Measurements from ENCODE around the gene RBM6. TPM values are rescaled to one million over a fixed set of nuclear protein-coding genes. Genes with fewer than 3 reads are reported as not detected.

RBM6 gene
- total and polyA plus RNA-seq, 10 donors, result 104 to 320 (median 154) TPM

DNA sequence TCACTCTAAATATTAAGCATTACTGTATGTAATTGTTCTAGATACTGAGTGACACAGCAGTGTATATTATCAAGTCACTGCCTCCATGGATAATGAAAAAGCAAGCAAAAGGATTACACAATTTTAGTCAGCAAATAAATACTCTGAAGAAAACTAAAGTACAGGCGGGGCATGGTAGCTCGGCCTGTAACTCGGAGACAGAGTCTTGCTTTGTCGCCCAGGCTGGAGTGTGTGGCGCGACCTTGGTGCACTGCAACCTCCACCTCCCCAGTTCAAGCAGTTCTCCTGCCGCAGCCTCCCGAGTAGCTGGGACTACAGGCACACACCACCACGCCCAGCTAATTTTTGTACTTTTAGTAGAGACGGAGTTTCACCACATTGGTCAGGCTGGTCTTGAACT lies 32.7 kb downstream of the RBM6 start:
- intact Hi-C loops (cut with DNase I; ENCODE audit: low total_unique reads), result no loop called here
- Histone ChIP-seq H3K9me3 (no peaks in the 10 kb centered on the region), H3K36me3 (peaks cover 3 to 99% (median 51%) of the 10 kb centered on the region in 6 donors), H3K27ac (peak overlapping the region in 2 of 8 donors; percentile 11 to 31), H3K4me3 (no peak overlapping the region), H3K27me3 (replicated peaks in 1 of 7) (no peaks in the 10 kb centered on the region), H3K4me1 (peaks cover 0 to 4% (median 0%) of the 10 kb centered on the region in 6 donors)
- TF ChIP-seq, protein P1, sequence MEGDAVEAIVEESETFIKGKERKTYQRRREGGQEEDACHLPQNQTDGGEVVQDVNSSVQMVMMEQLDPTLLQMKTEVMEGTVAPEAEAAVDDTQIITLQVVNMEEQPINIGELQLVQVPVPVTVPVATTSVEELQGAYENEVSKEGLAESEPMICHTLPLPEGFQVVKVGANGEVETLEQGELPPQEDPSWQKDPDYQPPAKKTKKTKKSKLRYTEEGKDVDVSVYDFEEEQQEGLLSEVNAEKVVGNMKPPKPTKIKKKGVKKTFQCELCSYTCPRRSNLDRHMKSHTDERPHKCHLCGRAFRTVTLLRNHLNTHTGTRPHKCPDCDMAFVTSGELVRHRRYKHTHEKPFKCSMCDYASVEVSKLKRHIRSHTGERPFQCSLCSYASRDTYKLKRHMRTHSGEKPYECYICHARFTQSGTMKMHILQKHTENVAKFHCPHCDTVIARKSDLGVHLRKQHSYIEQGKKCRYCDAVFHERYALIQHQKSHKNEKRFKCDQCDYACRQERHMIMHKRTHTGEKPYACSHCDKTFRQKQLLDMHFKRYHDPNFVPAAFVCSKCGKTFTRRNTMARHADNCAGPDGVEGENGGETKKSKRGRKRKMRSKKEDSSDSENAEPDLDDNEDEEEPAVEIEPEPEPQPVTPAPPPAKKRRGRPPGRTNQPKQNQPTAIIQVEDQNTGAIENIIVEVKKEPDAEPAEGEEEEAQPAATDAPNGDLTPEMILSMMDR (IDR thresholded peaks at IDR 0.05 in 8 of 11, conservative IDR thresholded peaks at IDR 0.05 in 3 of 11), result no peak
- no peak for TF ChIP-seq POLR2A (IDR thresholded peaks at IDR 0.05)
- TF ChIP-seq POLR2AphosphoS5 (IDR thresholded peaks at IDR 0.05), result no peak
- WGBS, 5 donors, result 85 to 96% (median 95%) methylated on average over 10 of the region's 10 CpGs
- no peak for DNase-seq

DNA sequence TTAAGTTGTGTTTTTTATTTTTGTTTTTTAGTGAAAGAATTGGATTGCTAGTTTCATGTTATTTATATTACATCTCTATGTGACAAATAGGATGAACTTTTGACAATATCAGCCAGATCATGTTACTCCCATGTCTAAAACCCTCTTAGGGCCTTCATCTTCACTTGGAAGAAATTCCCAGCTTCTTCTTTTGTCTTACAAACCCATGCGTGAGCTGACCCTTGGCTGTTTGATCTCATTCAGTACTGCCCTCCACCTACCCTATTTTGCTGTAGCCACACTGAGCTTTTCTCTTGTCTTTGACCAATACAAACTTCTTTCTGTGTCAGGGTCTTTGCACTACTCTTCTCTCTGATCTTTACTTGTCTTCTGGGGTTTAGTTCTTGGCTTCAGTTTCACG lies 37.0 kb downstream of the RBM6 start:
- no peaks in the 10 kb centered on the region for H3K27me3 ChIP-seq (replicated peaks in 1 of 7)
- TF ChIP-seq POLR2AphosphoS5 (IDR thresholded peaks at IDR 0.05) (no peak), POLR2A (IDR thresholded peaks at IDR 0.05) (no peak)
- TF ChIP-seq, protein P1 (IDR thresholded peaks at IDR 0.05 in 8 of 11, conservative IDR thresholded peaks at IDR 0.05 in 3 of 11), result no peak
- no peak overlapping the region for H3K4me3 ChIP-seq
- H3K27ac ChIP-seq, result no peak overlapping the region
- no peaks in the 10 kb centered on the region for H3K4me1 ChIP-seq
- WGBS, 5 donors, result 94 to 100% (median 98%) methylated on average over 2 of the region's 2 CpGs
- H3K9me3 ChIP-seq, result no peaks in the 10 kb centered on the region
- peaks cover 3 to 98% (median 45%) of the 10 kb centered on the region in 6 donors for H3K36me3 ChIP-seq
- intact Hi-C loops (cut with DNase I; ENCODE audit: low total_unique reads), result no loop called here
- DNase-seq, result no peak

DNA sequence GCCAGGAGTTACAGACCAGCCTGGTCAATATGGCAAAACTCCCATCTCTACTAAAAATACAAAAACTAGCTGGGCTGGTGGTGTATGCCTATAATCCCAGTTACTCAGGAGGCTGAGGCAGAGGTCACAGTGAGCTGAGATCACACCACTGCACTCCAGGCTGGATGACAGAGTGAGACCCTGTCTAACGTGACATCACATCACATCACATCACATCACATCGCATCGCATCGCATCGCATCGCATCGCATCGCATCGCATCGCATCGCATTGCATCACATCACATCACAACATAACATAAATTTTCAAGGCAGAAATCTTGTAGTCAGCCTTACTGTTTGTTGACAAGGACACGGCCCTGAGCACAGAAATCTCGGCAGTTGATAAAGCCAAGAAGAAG lies 44.4 kb downstream of the RBM6 start:
- no peak overlapping the region for H3K4me3 ChIP-seq
- no peaks in the 10 kb centered on the region for H3K4me1 ChIP-seq
- H3K27ac ChIP-seq, result no peak overlapping the region
- no peak for DNase-seq
- no peaks in the 10 kb centered on the region for H3K9me3 ChIP-seq
- intact Hi-C loops (cut with DNase I; ENCODE audit: low total_unique reads), result no loop called here
- no peak for TF ChIP-seq POLR2AphosphoS5 (IDR thresholded peaks at IDR 0.05)
- TF ChIP-seq POLR2A (IDR thresholded peaks at IDR 0.05), result no peak
- TF ChIP-seq, protein P1 (IDR thresholded peaks at IDR 0.05 in 8 of 11, conservative IDR thresholded peaks at IDR 0.05 in 3 of 11), result no peak
- peaks cover 0 to 96% (median 20%) of the 10 kb centered on the region in 6 donors for H3K36me3 ChIP-seq
- no peaks in the 10 kb centered on the region for H3K27me3 ChIP-seq (replicated peaks in 1 of 7)
- WGBS, 5 donors, result 55 to 90% (median 86%) methylated on average over 13 of the region's 13 CpGs

DNA sequence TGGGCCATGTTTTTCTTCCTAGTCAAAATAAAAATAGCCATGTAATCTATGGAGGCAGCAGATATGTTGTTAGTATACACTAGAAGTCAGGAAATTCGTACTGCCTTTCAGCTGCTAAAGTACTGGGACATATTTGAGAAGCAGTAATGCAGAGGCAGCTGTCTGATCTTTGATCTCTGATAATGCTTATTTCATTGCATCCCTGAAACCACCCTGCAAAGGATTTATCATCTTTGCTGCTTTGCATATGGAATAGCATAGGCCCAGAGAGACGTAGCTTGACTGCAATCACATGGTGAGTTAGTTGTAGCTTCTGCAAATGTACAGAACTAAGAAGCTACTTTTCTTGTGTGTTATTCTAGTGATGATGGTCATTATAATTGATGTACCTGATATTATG lies 52.4 kb downstream of the RBM6 start:
- Histone ChIP-seq H3K4me3 (no peak overlapping the region), H3K4me1 (peaks cover 0 to 14% (median 0%) of the 10 kb centered on the region in 6 donors), H3K27ac (no peak overlapping the region), H3K27me3 (replicated peaks in 1 of 7) (no peaks in the 10 kb centered on the region), H3K9me3 (no peaks in the 10 kb centered on the region), H3K36me3 (peaks cover 0 to 80% (median 20%) of the 10 kb centered on the region in 6 donors)
- DNase-seq, result no peak
- intact Hi-C loops (cut with DNase I; ENCODE audit: low total_unique reads), result no loop called here
- TF ChIP-seq POLR2A (IDR thresholded peaks at IDR 0.05) (no peak), POLR2AphosphoS5 (IDR thresholded peaks at IDR 0.05) (no peak)
- TF ChIP-seq, protein P1 (IDR thresholded peaks at IDR 0.05 in 8 of 11, conservative IDR thresholded peaks at IDR 0.05 in 3 of 11), result no peak
- WGBS, 5 donors, result 83 to 88% (median 87%) methylated on average over 2 of the region's 2 CpGs
